Dermis lymphatic vessel endothelial cell (primary cell): ENCODE results near the gene SIGLEC5. TPM values are rescaled to one million over a fixed set of nuclear protein-coding genes. Genes with fewer than 3 reads are reported as not detected.

Experiments
- total RNA-seq: library from RNA; depleted of rRNA; stranded (reverse); fragments of >200 nt; gene quantifications from 2 replicates; pipeline ENCODE4 v1.2.1, GENCODE V29; 2014

Gene SIGLEC5
- total RNA-seq = not detected in 2 replicates

GRCh38 chr19:51630315-51630714, at the start of gene SIGLEC5:
Gene SIGLEC5 (minus strand): TSS chr19:51630401. CDS start chr19:51630335, 66 bp downstream.

GRCh38 chr19:51646730-51647129, 16.5 kb upstream of the SIGLEC5 start, which contains the start of gene SIGLEC14:
Gene SIGLEC14 (minus strand): TSS chr19:51646825. CDS start chr19:51646759, 66 bp downstream.

GRCh38 chr19:51570962-51571575, 59.1 kb downstream of the SIGLEC5 start, which contains the start of gene ZNF175:
Gene ZNF175 (plus strand): TSS chr19:51571283. CDS start chr19:51573330, 2,047 bp downstream.

Other genes with a start within 250 kb of the SIGLEC5 start
- not detected in 2 replicates for gene LIM2, start 242.4 kb downstream of the SIGLEC5 start, total RNA-seq
- not detected in 2 replicates for gene C19orf84, start 239.8 kb downstream of the SIGLEC5 start, total RNA-seq
- not detected in 2 replicates for gene SIGLEC10, start 212.8 kb downstream of the SIGLEC5 start, total RNA-seq
- not detected in 2 replicates for gene SIGLEC8, start 171.9 kb downstream of the SIGLEC5 start, total RNA-seq
- gene CEACAM18, start 151.9 kb downstream of the SIGLEC5 start, total RNA-seq = not detected in 2 replicates
- not detected in 2 replicates for gene SIGLEC12, start 128.6 kb downstream of the SIGLEC5 start, total RNA-seq
- gene SIGLEC6, start 98.7 kb downstream of the SIGLEC5 start, total RNA-seq = not detected in 2 replicates
- 3.5 and 4.5 TPM in 2 replicates for gene ZNF175, start 59.1 kb downstream of the SIGLEC5 start, total RNA-seq
- gene SIGLEC14, start 16.4 kb upstream of the SIGLEC5 start, total RNA-seq = not detected in 2 replicates
- 4.8 and 6.4 TPM in 2 replicates for gene SPACA6, start 62.9 kb upstream of the SIGLEC5 start, total RNA-seq
- under 0.01 TPM in 1 of 2 replicates, not detected in the other for gene HAS1, start 93.6 kb upstream of the SIGLEC5 start, total RNA-seq
- not detected in 2 replicates for gene FPR1, start 121.5 kb upstream of the SIGLEC5 start, total RNA-seq
- not detected in 2 replicates for gene FPR2, start 130.8 kb upstream of the SIGLEC5 start, total RNA-seq
- gene FPR3, start 164.8 kb upstream of the SIGLEC5 start, total RNA-seq = under 0.01 and 0.09 TPM in 2 replicates